Measurements from ENCODE around the gene AGR2.
A peak's percentile ranks its signal among the peaks of the same experiment; 100 is the strongest.
"Not testable (repeated sequence)": the region's sequence is repeated elsewhere in the genome, so short reads cannot be mapped to it uniquely, and the experiment has no call there.

The AGR2 gene

DNA sequence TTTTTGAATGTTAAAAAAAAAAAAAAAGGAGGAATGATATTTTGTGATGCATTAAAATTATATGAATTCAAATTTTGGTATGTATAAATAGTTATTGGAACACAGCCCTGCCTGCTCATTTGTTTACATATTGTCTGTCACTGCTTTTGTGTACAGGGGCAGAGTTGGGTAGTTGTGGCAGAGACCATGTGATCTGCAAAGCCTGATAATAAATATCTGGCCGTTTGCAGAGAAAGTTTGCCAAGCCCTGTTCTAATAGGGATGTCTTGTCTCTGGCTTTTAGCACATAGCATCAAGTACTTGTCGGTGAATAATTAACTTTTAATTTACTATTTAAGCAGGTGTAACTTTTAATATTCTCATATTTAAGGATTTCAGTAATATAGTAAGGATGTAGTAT lies 31.5 kb downstream of the AGR2 start:
- DNase-seq, result no peak

DNA sequence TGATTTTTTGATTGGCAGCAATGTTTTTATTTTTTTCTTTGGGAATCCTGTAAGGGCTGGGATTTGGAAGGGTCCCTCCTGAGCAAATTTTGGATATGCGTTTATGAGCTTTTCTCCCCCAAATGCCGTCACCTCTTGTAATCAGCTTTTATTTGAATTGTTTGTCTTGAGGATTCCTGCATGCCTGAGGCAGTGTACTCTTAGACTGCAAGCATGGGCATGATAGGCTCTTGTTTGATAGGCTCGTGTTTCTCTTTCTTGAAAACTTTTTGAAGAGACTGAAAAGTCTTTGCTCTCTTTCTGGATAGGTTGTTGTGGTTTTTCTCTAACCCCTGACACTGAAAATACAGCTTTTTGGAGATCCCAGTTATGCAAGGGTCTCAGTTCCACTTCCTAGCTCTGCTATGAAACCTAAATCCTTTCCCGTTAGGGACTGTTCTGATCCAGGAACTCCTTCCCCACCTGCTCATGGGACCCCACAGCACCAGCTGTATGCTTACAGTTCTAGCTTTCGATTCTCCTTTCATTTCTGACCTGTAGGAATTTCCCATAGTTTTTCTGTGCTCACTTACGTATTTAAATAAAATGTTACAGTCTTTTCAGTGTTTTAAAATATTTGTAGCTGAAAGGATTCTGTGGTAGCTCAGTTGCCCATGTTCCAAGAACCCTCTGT lies 34.0 kb downstream of the AGR2 start:
- DNase-seq, result no peak

DNA sequence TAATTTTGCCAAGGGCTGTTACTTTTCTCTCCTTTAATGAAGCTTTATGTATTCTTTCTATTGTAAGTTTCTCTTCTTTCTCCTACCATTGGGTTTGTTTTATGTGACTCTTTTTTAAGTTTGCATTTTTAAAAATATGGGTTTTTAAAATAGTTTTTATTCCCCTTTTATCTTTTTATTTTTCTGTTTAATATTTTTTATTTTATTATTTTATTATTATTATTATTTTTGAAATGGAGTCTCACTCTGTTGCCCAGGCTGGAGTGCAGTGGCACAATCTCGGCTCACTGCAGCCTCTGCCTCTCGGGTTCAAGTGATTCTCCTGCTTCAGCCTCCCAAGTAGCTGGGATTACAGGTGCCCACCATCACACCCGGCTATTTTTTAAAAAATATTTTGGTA lies 34.8 kb downstream of the AGR2 start:
- not testable (repeated sequence) for DNase-seq

- DNase-seq, result no peak
These were observed 39.4 kb downstream of the AGR2 start for GRCh38 chr7:16765436-16765859.

GRCh38 chr7:16764942-16765341 lies 39.9 kb downstream of the AGR2 start:
- no peak for DNase-seq

GRCh38 chr7:16762177-16762576 lies 42.6 kb downstream of the AGR2 start:
- no peak for DNase-seq

- no peak for DNase-seq
These were observed 45.0 kb downstream of the AGR2 start for GRCh38 chr7:16759840-16760239.

DNA sequence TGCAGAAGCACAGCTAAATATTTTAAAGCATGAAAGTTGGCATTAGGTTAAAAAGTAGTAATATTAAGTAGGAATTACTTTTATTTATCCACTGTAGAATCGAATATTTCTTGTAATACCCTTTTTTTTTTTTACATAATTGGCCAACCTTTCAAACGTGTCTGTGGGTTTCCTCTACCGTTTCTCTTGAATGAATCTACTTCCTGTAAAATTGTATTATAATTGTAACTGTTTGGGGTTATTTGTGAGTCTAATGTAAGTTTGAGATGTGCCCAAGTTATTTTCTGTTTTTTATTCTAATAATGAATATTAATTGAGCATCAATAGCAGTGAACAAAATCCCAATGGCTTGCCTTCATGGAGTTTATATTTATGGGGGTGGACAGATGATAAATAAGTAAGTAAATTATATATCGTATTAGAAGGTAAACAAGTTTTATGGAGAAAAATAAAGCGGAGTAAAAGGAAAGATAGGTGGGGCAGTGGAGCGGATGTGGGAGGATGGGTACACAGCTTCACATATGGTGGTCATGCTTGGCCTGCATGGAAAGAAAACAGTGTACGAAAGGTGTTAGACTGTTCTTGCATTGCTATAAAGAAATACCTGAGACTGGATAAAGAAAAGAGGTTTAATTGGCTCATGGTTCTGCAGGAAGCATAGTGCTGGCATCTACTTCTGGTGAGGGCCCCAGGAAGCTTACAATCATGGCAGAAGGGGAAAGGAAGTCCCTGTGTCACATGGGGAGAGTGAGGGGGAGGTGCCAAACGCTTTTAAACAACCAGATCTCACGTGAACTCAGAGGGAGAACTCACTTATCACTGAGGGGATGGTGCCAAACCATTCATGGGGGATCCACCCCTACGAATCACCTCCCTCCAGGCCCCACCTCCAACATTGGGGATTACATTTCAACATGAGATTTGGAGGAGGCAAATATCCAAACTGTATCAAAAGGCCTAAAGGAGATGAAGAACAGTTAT lies 45.9 kb downstream of the AGR2 start:
- DNase-seq, result no peak

DNA sequence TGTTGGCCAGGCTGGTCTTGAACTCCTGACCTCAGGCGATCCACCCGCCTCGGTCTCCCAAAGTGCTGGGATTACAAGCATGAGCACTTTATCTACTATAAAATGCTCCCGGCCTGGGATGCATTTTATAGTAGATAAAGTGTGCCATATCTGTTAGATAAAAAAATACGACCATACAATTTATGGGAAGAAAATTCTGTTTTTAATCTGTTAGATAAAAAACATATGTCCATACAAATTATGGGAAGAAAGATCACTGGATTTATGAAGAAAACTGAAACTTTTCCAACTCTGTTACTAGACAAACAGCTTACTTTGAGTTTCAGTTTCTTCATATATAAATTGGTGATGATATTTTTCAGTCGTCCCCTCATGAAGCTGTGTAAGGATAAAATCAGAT lies 46.8 kb downstream of the AGR2 start:
- no peak for DNase-seq

GRCh38 chr7:16755397-16755796 lies 49.4 kb downstream of the AGR2 start:
- no peak for DNase-seq

GRCh38 chr7:16754856-16755317 lies 49.9 kb downstream of the AGR2 start:
- no peak for DNase-seq

GRCh38 chr7:16753932-16754855 lies 50.6 kb downstream of the AGR2 start:
- DNase-seq, result peak; percentile 78

DNA sequence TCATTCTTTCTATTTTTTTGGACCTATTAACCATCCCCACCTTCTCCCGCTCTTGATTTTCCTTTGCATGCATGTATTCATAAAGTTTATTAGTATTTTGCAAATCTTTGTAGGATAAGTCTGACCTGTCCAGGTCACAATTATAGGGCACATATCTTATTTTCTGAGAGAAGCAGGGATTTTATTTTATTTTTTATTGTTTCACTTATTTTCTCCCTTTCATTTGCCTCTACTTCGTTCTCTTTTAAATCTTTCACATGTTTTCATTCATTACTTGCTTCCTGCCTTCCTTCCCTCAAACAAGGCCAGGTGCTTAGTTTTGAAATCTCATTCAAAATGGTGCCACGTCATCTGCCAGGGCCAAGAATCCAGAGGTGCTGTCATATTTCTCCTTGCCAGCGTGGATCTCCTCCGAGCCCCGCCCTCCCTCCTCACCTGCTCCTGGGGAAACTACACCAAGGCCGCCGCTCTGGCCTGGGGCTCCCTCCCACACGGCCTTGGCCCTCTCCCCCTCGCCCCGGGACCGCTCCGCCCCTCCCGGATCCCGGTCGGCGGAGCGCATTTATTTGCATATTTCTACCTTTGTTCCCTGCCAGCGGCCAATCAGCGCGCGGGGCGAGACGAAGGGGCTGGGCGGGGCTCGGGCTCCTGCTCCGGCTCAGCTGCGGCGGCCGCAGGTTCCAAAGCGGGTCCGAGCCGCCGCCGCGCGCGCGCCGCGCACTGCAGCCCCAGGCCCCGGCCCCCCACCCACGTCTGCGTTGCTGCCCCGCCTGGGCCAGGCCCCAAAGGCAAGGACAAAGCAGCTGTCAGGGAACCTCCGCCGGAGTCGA lies 51.5 kb downstream of the AGR2 start, which contains the start of gene TSPAN13:
TSS of gene TSPAN13 (plus strand) at position 654 of the 830 bp plus-strand sequence. CDS start 213 bp downstream, outside the sequence.
- DNase-seq, result peak; percentile 96

DNA sequence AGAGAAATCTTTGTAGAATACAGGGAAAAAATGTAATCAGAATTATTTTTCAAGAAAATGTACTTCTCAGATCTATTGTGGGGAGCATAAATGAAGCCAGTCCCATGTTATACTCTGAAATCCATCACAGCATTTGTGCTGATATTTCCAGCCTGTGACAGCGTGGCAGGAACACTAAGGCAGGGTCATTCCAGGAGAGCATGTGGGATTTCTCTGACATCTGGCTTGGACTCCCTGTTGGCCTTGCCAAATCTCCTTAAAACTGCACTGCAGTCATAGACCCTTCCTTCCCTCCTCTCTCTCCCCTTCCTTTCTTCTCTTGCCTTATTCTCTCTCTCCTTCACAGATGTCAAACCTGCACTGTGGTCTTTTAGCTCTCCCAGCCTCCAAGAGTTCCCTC lies 57.7 kb downstream of the AGR2 start:
- DNase-seq, result no peak

GRCh38 chr7:16745645-16746044 lies 59.2 kb downstream of the AGR2 start:
- DNase-seq, result no peak

DNA sequence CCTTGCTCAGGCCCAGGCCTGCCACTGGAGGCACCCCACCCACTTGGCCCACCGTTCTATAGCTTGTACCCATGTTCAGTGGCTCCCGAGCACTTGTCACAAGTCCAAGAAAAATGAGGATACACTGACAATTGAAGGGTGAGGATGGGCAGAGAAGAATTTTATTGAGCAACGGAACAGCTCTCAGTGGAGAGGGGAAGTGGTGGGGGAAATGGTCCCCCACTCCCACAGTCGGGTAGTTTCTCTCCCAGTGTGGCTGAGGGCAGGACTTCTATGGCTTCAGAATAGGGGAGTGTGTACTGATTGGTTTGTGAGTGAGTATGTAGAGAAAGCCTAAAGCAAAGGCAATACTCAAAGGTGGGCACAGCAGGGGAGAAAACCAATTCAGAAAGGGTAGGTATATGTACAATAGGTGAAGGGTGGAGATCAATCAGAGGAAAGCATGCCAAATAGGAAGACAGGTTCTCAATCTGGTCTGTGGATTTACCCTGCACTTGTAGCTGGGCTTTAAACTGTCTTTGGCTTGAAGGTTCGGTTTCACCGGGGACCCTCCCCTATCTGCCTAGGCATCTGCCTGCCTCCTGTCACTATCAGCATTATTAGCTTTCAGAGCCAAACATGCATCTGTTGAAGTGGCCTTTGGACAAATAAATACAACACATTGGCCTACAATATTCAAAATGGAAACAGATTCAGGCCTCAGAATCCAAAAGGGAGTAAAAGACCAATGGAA lies 60.1 kb downstream of the AGR2 start:
- no peak for DNase-seq

- DNase-seq, result no peak
These were observed 61.6 kb downstream of the AGR2 start for GRCh38 chr7:16743236-16743635.

DNA sequence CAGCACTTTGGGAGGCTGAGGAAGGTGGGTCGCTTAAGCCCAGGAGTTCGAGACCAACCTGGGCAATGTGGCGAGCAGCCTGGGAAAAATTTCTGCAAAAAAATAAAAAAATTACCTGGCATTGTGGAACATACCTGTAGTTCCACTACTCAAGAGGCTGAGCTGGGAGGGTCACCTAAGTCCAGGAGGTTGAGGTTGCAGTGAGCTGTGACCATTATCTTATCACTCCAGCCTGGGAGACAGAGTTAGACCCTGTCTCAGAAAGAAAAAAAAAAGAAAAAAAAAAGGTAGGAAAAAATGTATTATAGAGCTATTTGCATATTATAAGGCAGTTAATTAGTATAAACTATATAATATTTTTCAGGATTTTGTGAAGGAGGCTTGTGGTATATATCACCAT lies 62.3 kb downstream of the AGR2 start:
- no peak for DNase-seq
